Measurements from ENCODE around the gene MPO.

The MPO gene

DNA sequence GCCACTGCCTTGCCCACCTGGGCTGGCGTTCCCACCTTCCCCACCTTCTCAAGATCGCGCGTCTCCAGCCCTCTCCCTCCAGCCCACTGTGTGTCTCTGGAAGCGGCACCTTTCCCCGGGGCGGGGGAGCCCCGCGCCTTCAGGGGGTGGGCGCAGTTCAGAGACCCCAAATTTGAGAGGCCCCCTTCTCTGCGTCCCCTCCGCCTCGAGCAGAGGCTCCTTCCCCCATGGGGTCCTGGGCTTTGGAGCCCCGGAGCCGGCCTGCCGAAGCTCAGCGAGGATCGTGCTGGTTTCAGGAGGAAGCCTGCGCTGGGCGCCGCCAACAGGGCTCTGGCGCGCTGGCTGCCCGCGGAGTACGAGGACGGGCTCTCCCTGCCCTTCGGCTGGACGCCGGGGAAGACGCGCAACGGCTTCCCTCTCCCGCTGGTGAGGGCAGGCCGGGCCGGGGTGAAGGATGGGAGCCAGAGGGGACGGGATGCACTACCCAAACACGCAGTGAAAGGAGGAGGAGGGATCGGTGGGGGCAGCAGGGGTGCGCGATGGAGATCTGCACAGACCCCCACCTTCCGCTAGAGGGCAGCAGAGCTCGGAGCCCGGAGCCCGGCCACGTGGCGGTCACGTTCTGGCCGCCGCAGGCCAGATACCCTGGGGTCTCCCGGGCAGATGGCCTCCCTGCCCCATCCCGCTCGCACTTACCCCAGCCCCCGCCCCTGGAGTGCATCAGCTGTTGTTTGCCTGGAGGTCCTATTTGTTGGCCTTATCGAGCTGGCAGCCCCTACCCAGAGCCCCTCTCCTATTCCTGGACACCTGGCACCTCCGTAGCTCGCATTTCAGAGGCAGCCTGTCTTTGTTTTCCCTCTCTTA, 31.2 kb downstream of the MPO start:
- peak overlapping the region; percentile 44 for H3K4me3 ChIP-seq (ENCODE audit: low read depth, low read length)
- TF ChIP-seq, protein P1, sequence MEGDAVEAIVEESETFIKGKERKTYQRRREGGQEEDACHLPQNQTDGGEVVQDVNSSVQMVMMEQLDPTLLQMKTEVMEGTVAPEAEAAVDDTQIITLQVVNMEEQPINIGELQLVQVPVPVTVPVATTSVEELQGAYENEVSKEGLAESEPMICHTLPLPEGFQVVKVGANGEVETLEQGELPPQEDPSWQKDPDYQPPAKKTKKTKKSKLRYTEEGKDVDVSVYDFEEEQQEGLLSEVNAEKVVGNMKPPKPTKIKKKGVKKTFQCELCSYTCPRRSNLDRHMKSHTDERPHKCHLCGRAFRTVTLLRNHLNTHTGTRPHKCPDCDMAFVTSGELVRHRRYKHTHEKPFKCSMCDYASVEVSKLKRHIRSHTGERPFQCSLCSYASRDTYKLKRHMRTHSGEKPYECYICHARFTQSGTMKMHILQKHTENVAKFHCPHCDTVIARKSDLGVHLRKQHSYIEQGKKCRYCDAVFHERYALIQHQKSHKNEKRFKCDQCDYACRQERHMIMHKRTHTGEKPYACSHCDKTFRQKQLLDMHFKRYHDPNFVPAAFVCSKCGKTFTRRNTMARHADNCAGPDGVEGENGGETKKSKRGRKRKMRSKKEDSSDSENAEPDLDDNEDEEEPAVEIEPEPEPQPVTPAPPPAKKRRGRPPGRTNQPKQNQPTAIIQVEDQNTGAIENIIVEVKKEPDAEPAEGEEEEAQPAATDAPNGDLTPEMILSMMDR (IDR thresholded peaks at IDR 0.05; ENCODE audit: low read depth, low read length): peak; percentile 92

- TF ChIP-seq, protein P1 (IDR thresholded peaks at IDR 0.05; ENCODE audit: low read depth, low read length): no peak
Measured at GRCh38 chr17:58248955-58249269, 31.8 kb downstream of the MPO start.

DNA sequence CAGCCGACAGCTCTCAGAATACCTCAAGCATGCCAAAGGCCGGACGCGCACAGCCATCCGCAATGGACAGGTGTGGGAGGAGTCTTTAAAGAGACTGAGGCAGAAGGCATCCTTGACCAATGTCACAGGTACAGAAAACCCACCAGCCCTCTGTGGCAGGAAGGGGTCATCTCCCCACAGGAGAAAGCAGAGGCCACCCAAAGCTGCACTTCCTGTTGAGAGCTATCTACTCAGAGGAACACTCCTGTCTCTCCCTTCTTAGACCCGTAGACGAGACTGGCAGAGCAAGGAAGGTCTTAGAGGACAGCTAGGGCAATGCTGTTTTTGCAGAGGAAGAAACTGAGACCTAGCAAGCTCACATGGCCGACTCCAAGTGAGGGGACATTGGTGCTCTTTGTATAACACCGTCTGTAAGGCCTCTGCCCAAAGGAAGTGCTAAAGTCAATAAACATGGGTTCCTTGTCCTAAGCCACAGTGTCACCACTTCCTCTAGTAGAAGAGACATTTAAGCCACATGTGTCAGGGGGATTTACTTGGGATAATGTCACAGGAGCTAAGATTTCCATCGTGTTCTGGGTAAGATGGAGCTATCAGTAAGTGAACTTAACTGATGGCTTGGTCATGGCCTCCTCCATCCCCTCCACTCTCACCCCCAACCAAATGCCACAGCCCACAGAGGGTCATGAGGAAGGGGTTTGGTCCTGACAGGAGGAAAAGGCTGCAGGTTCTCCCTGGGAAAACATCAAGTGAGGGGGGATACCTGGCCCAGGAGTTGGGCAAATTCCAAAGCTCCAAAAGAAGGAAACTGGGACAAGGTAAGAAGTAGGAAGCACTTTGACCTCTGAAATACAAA, 33.0 kb downstream of the MPO start:
- TF ChIP-seq, protein P1 (IDR thresholded peaks at IDR 0.05; ENCODE audit: low read depth, low read length): no peak
- H3K4me3 ChIP-seq (ENCODE audit: low read depth, low read length): no peak overlapping the region

More at GRCh38 chr17:58248955-58249269, 31.8 kb downstream of the MPO start:
- no peak overlapping the region for H3K4me3 ChIP-seq (ENCODE audit: low read depth, low read length)

GRCh38 chr17:58246781-58247180, 34.0 kb downstream of the MPO start:
- TF ChIP-seq, protein P1 (IDR thresholded peaks at IDR 0.05; ENCODE audit: low read depth, low read length): no peak
- H3K4me3 ChIP-seq (ENCODE audit: low read depth, low read length): no peak overlapping the region

GRCh38 chr17:58246104-58246740, 34.5 kb downstream of the MPO start:
- TF ChIP-seq, protein P1 (IDR thresholded peaks at IDR 0.05; ENCODE audit: low read depth, low read length): no peak
- H3K4me3 ChIP-seq (ENCODE audit: low read depth, low read length): no peak overlapping the region

DNA sequence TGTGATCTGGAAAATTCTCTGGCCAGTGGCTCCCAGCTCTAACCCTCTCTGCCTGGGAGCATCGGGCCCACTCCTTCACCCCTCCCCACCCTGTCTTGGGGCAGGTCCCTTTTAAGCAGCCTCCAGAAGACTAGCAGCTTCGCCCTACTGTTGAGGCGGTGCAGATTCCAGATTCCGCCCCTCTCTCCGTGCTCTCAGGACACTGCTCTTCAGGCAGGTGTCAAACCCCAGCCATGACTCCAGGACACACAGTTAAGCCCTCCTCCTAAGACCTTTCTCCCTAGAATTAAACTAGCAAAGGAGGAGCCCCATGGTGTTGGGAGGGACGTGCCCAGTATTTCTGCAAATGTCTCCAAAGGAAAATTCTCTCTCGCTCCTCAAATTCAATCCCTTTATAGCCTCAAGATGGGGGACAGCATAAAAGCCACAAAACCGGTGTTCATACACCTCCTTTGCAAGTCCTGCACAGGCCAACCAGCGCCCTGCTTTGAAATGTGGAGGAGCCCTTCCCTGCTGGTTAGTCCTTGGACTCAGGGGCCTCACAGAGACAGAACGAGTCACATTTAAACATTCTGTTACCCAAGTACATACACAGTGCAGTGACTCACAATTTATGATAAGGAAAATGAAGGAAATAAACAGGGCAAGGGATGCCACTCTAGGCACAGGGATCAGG, 35.2 kb downstream of the MPO start:
- TF ChIP-seq, protein P1 (IDR thresholded peaks at IDR 0.05; ENCODE audit: low read depth, low read length): no peak

More for the DNA sequence above, 35.2 kb downstream of the MPO start:
- H3K4me3 ChIP-seq (ENCODE audit: low read depth, low read length): no peak overlapping the region

Measured in WI38 (cell line).